Smooth muscle cell (in vitro differentiated cells): ENCODE measurements around the gene IP6K1. TPM values are rescaled to one million over a fixed set of nuclear protein-coding genes. Genes with fewer than 3 reads are reported as not detected.
"Not testable (repeated sequence)": the region's sequence is repeated elsewhere in the genome, so short reads cannot be mapped to it uniquely, and the experiment has no call there.

ENCODE experiments used
- DNase-seq: peaks from one replicate; lab custom pipeline; 2025; ENCODE audit not compliant: unreplicated experiment; lab: John Stamatoyannopoulos, UW
- H2AFZ ChIP-seq: fragments of 200-600 bp; sonication (generic); 2 replicates; pipeline ENCODE4 v1.6.0; 2016; ENCODE audit warnings: antibody characterized with exemption, low read depth, mild to moderate bottlenecking
- H3F3A ChIP-seq: fragments of 200-600 bp; sonication (generic); 2 replicates; pipeline ENCODE4 v1.6.0; 2017; ENCODE audit warnings: antibody characterized with exemption, low read depth
- H3K27ac ChIP-seq: fragments of 200-600 bp; sonication (generic); 2 replicates; pipeline ENCODE4 v1.5.1; 2016; ENCODE audit warnings: low read depth, mild to moderate bottlenecking
- H3K27me3 ChIP-seq: fragments of 200-600 bp; sonication (generic); 2 replicates; pipeline ENCODE4 v1.6.1; 2016; ENCODE audit warnings: low read depth, mild to moderate bottlenecking
- H3K36me3 ChIP-seq: fragments of 200-600 bp; sonication (generic); 2 replicates; pipeline ENCODE4 v1.5.1; 2016; ENCODE audit warnings: low read depth
- H3K4me1 ChIP-seq: fragments of 200-600 bp; sonication (generic); 2 replicates; pipeline ENCODE4 v1.5.1; 2016; ENCODE audit warnings: low read depth
- H3K4me2 ChIP-seq: fragments of 200-600 bp; sonication (generic); 2 replicates; pipeline ENCODE4 v1.6.0; 2016; ENCODE audit warnings: mild to moderate bottlenecking
- H3K4me3 ChIP-seq: fragments of 200-600 bp; sonication (generic); 2 replicates; pipeline ENCODE4 v1.5.1; 2016; ENCODE audit warnings: mild to moderate bottlenecking
- H3K79me2 ChIP-seq: fragments of 200-600 bp; sonication (generic); 2 replicates; pipeline ENCODE4 v1.6.0; 2016; ENCODE audit warnings: low read depth, mild to moderate bottlenecking
- H3K9ac ChIP-seq: fragments of 200-600 bp; sonication (generic); 2 replicates; pipeline ENCODE4 v1.6.0; 2016; ENCODE audit warnings: low read depth
- H3K9me3 ChIP-seq: fragments of 200-600 bp; sonication (generic); replicated peaks from 2 replicates; pipeline ENCODE4 v1.5.1; 2016; ENCODE audit warnings: low read depth
- H4K20me1 ChIP-seq: fragments of 200-600 bp; sonication (generic); 2 replicates; pipeline ENCODE4 v1.6.0; 2016; ENCODE audit warnings: low read depth
- WGBS: methylation state at CpG from one replicate; pipeline ENCODE4 v1.1.7; 2016; ENCODE audit warnings: low lambda C conversion rate; 5-methylcytosine and 5-hydroxymethylcytosine counted together
- polyA plus RNA-seq: library from polyadenylated mRNA; unstranded; fragments of >200 nt; fragmentation: Nextera tagmentation; extraction: Ambion mirVana; gene quantifications from 2 replicates; pipeline ENCODE4 v1.2.1, GENCODE V29; 2016
- total RNA-seq: library from RNA; depleted of rRNA; stranded (reverse); fragments of >200 nt; gene quantifications from 2 replicates; pipeline ENCODE4 v1.2.3, GENCODE V29; 2014
- TF ChIP-seq, protein P1 (sequence below): fragments of 200-600 bp; sonication (generic); IDR thresholded peaks from 2 replicates; pipeline ENCODE4 v1.5.1; 2017; ENCODE audit warnings: borderline replicate concordance, mild to moderate bottlenecking, antibody characterized with exemption; ENCODE audit not compliant: insufficient read depth, poor library complexity, severe bottlenecking

IP6K1 gene
- total and polyA plus RNA-seq, 2 experiments from 2014 or later: 23.0 to 31.1 TPM

DNA sequence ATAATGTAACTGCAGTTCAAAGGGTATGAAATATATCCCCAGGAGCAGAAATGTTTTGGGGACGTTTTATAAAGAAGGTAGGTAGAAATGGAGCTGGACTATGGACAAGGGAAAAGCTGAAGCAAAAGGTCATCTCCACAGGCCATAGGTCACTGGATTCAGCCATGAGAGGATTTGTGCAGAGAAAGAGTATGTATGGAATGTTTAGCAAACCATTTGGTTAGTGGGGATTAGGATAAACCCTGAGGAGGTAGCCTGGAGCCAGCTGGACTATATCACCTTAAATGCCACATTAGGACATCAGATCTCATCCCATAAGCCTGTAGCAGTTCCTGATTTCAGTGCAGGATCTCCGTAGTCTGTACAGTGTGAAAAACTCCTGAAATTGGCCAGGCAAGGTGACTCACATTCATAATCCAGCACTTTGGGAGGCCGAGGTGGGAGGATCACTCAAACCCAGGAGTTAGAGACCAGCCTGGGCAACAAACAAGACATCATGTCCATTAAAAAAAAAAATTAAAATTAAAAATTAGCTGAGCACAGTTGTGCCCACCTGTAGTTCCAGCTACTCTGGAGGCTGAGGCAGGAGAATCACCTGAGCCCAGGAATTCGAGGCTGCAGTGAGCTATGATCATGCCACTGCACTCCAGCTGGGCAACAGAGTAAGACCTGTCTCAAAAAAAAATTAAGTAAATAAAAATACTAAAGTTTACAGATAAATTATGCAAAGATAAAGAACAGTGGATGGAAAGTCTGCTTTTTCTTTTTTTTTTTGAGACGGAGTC lies 4.7 kb downstream of the IP6K1 start:
- peaks cover 19% of the 10 kb centered on the region for H3K4me1 ChIP-seq
- no peak overlapping the region for H3K4me3 ChIP-seq
- H3K27ac ChIP-seq: peak overlapping the region; percentile 9
- no peaks in the 10 kb centered on the region for H3K36me3 ChIP-seq
- H3K79me2 ChIP-seq: peaks cover 96% of the 10 kb centered on the region
- no peak overlapping the region for H3K4me2 ChIP-seq
- no peaks in the 10 kb centered on the region for H3K9me3 ChIP-seq
- H2AFZ ChIP-seq: no peak overlapping the region
- TF ChIP-seq, protein P1, sequence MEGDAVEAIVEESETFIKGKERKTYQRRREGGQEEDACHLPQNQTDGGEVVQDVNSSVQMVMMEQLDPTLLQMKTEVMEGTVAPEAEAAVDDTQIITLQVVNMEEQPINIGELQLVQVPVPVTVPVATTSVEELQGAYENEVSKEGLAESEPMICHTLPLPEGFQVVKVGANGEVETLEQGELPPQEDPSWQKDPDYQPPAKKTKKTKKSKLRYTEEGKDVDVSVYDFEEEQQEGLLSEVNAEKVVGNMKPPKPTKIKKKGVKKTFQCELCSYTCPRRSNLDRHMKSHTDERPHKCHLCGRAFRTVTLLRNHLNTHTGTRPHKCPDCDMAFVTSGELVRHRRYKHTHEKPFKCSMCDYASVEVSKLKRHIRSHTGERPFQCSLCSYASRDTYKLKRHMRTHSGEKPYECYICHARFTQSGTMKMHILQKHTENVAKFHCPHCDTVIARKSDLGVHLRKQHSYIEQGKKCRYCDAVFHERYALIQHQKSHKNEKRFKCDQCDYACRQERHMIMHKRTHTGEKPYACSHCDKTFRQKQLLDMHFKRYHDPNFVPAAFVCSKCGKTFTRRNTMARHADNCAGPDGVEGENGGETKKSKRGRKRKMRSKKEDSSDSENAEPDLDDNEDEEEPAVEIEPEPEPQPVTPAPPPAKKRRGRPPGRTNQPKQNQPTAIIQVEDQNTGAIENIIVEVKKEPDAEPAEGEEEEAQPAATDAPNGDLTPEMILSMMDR: no peak
- peaks cover 66% of the 10 kb centered on the region for H4K20me1 ChIP-seq
- no peaks in the 10 kb centered on the region for H3K27me3 ChIP-seq
- WGBS: 71% methylated on average over 5 of the region's 5 CpGs
- H3K9ac ChIP-seq: no peak overlapping the region
- DNase-seq: no peak
- no peaks in the 10 kb centered on the region for H3F3A ChIP-seq

DNA sequence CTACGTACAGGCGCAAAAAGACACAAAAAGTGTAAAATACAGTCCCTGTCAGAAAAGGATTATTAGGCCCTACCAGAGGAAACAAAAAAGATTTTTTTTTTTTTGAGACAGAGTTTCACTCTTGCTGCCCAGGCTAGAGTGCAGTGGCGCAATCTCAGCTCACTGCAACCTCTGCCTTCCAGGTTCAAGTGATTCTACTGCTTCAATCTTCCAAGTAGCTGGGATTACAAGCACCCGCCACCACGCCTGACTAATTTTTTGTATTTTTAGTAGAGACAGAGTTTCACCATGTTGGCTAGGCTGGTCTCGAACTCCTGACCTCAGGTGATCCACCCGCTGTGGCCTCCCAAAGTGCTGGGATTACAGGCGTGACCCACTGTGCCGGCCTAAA lies 5.4 kb downstream of the IP6K1 start:
- not testable (repeated sequence) for H3F3A ChIP-seq, DNase-seq
- peaks cover 72% of the 10 kb centered on the region for H4K20me1 ChIP-seq

DNA sequence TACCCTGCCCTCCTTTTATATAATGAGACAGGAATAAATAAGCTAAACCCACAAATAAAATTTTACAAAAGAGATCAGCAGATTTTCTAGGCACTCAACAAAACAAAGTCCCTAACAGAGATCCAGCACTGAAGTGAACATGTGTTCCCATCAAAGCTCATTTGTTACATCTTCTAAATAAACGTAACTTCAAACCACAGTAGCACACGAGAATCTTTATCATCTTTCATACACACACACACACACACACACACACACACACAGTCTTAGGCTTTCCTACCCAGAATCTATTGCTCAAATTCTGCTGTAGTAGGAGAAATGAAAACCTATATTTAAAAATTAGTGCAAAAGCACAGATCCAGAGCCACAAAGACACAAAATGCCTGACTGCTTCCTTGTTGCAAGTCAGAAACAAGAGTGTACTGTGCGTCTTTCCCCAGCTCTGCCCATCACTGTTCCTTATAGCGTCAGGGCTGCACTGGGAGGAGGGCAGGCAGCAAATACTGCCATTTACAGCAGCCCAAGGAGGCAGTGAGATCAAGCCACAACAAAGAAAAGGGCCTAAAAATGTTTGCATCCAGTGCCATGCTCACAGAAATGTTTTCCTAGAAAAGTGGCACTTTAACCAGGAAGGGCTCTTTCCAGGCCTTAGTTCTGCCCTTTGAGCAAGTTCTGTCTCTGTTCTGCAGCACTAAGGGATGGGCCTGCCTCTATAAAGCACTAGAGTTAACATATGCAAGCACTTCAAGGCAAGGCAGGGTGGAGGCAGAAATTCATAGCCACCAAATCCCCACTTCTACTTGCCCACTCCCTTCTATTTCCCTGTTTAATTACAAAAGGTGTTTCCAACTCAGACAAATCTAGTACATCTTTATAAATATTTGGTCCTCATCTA lies 6.0 kb downstream of the IP6K1 start:
- H3K36me3 ChIP-seq: no peaks in the 10 kb centered on the region
- DNase-seq: no peak
- TF ChIP-seq, protein P1: no peak
- peaks cover 15% of the 10 kb centered on the region for H3K4me1 ChIP-seq
- 91% methylated on average over 4 of the region's 4 CpGs for WGBS
- no peak overlapping the region for H3K9ac ChIP-seq
- no peak overlapping the region for H3K4me2 ChIP-seq
- no peaks in the 10 kb centered on the region for H3F3A ChIP-seq
- no peak overlapping the region for H2AFZ ChIP-seq
- no peaks in the 10 kb centered on the region for H3K9me3 ChIP-seq
- no peak overlapping the region for H3K4me3 ChIP-seq
- H4K20me1 ChIP-seq: peaks cover 79% of the 10 kb centered on the region
- H3K27ac ChIP-seq: no peak overlapping the region
- no peaks in the 10 kb centered on the region for H3K27me3 ChIP-seq
- H3K79me2 ChIP-seq: peaks cover 99% of the 10 kb centered on the region

More for the DNA sequence above, 5.4 kb downstream of the IP6K1 start:
- not testable (repeated sequence) for H3K36me3 ChIP-seq, H3K27me3 ChIP-seq, H2AFZ ChIP-seq, H3K4me3 ChIP-seq, H3K9ac ChIP-seq, H3K4me2 ChIP-seq, H3K9me3 ChIP-seq
- H3K4me1 ChIP-seq: peaks cover 19% of the 10 kb centered on the region
- H3K27ac ChIP-seq: peak overlapping the region; percentile 9
- 84% methylated on average over 9 of the region's 9 CpGs for WGBS
- H3K79me2 ChIP-seq: peaks cover 99% of the 10 kb centered on the region

DNA sequence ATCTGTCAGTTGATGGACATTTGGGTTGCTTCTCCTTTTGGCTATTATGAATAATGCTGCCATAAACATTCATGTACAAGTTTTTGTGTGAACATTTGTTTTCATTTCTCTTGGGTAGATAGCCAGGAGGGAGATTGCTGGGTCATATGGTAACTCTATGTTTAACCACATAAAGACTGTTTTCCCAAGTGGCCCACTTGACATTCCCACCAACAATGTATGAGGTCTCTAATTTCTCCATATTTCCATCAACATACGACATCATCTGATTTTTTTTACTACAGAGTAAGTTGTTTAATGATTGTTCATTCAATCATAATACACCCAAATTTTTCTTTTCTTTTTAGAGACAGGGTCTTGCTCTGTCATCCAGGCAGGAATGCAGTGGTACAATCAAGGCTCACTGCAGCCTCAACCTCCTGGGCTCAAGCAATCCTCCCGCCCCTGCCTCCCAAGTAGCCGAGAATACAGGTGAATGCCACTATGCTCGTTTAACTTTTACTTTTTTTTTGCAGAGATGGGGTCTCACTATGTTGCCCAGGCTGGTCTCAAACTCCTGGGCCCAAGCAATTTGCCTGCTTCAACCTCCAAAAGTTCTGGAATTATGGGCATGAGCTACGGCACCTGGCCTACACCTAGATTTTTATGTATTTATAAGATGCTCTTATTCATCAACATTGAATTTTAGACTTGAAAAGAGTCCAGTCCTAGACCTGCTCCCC lies 6.8 kb downstream of the IP6K1 start:
- no peak overlapping the region for H3K9ac ChIP-seq
- peaks cover 8% of the 10 kb centered on the region for H3K4me1 ChIP-seq
- H2AFZ ChIP-seq: no peak overlapping the region
- peaks cover 87% of the 10 kb centered on the region for H4K20me1 ChIP-seq
- H3K36me3 ChIP-seq: no peaks in the 10 kb centered on the region
- H3K79me2 ChIP-seq: peaks cover 99% of the 10 kb centered on the region
- no peak overlapping the region for H3K4me2 ChIP-seq
- no peaks in the 10 kb centered on the region for H3K27me3 ChIP-seq
- TF ChIP-seq, protein P1: no peak
- DNase-seq: no peak
- H3K9me3 ChIP-seq: no peaks in the 10 kb centered on the region
- H3K4me3 ChIP-seq: no peak overlapping the region
- no peak overlapping the region for H3K27ac ChIP-seq
- H3F3A ChIP-seq: no peaks in the 10 kb centered on the region
- WGBS: 99% methylated on average over 5 of the region's 5 CpGs

DNA sequence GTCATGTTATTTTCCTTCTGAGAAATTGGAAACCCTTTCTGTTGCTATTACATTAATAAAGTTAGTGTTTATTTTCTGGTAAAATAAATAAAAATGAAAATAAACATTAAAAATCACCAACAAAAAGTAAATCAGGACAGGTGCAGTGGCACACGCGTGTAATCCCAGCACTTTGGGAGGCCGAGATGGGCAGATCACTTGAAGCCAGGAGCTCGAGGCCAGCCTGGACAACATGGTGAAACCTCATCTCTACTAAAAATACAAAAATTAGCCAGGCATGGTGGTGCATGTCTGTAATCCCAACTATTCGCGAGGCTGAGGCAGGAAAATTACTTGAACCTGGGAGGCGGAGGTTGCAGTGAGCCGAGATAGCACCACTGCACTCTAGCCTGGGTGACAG lies 10.2 kb downstream of the IP6K1 start:
- Histone ChIP-seq H3K79me2 (peaks cover 98% of the 10 kb centered on the region), H4K20me1 (peaks cover 94% of the 10 kb centered on the region)
- not testable (repeated sequence) for H3K4me2 ChIP-seq, H3K36me3 ChIP-seq, H3K4me3 ChIP-seq, H3K9me3 ChIP-seq, H3F3A ChIP-seq, H2AFZ ChIP-seq, H3K27ac ChIP-seq, H3K27me3 ChIP-seq, H3K4me1 ChIP-seq, DNase-seq, H3K9ac ChIP-seq
- 97% methylated on average over 8 of the region's 8 CpGs for WGBS
